ENCODE results near the gene FAM229A.

FAM229A gene

GRCh38 chr1:32346532-32347157, 15.6 kb downstream of the FAM229A start:
- no peak for DNase-seq

- DNase-seq = no peak
These were observed 16.9 kb downstream of the FAM229A start for GRCh38 chr1:32345289-32345827.

DNA sequence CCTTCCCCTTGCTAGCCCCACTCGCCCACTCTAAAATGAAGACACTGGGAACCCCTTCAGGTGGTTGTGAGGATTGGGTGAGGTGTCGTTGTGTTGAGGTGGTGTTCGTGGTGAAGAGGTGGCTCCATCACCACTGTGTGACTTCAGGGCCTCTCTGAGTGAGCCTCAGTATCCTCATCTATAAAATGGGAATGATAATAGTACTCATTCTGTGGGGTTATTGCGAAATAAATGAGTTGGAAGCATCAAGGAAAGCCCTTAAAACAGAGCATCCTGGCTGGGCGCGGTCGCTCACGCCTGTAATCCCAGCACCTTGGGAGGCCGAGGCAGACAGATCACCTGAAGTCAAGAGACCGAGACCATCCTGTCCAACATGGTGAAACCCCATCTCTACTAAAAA, 19.6 kb downstream of the FAM229A start:
- DNase-seq = no peak

- no peak for DNase-seq
These were observed 20.3 kb downstream of the FAM229A start for GRCh38 chr1:32341971-32342370.

- no peak for DNase-seq
These were observed 21.0 kb downstream of the FAM229A start for GRCh38 chr1:32341186-32341757.

DNA sequence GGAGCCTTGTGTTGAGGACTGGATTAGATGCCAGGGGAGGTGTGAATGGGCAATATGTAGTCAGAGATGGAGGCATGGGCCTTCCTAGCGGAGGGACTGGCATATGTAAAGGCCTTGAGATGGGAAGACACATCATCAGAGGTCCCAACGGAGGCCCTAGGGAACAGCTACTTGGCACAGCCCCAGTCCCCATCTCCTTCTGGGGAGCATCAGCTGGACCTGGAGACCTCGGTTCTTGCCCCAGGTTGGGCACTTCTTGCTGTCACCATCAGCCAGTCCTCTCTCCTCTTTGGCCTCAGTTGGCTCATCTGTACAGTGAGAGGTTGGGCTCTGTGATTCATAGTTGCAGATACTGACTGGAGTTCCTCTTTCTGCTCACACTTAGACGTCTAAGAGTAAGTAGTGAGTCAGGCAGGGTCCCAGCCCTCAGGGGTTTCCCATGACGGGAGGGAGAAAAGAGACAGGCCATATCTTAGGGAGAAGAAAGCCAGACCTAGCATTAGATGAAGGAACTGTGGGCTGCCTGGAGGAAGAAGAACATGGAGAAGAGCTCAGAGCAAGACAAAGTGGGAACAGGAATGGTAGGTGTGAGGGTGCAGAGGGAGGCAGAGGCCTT, 22.8 kb downstream of the FAM229A start:
- no peak for DNase-seq

DNA sequence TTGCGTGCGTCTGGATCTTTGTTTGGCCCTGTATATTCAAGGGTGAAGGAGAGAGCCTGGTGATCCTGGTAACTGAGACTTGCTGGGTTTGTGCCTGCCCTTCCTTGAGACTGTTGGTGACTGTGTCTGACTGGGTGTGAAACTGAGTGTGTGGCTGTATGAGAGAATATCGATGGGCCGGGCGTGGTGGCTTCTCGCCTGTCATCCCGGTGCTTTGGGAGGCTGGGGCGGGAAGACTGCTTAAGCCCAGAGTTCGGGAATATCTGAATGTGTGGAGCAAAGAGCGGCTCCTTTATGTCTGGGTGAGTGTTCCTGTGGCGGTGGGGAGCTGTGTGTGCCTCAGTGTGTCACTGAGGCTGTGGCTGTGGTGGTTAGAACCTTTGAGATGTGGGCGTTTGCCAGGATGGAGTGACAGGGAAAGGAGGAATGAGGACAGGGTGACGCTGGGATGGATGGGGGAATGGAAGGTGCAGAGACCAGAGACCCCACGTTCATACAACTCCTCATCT, 23.6 kb downstream of the FAM229A start:
- DNase-seq = no peak

GRCh38 chr1:32337855-32338636, 24.2 kb downstream of the FAM229A start:
- DNase-seq = no peak

DNA sequence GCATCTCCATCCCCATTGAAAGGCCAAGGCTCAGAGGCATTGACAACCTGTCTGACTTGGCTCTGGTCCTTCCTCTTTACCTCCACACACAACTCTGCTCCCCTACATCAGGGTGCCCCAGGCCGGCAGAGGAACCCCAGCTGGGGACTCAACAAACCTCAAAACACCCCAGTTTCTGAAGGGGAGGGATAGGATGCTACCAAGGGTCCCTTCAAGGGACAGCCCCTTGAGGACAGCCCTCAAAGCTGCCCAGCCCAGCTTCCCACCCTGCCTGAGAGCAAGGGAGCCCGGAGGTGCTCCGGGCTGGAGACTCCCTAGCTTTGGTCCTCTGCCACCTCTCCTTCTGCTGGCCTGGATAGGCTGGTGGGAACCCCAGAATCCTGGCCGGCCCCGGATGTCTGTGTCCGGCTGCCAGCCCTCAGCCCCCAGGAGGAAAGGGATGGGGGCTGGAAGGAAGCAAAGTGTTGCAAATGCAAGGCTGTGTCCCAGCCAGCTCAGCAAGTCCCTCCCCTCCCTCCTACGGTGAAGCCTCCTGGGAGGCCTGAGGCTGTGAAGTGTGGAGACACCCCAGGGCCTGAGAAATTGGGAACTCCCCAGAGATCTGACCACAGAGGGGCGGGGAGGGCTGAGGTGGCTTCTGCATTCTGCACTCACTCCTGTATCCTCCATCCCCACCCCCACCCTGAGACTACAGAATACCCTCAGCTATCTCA, 25.2 kb downstream of the FAM229A start:
- no peak for DNase-seq

DNA sequence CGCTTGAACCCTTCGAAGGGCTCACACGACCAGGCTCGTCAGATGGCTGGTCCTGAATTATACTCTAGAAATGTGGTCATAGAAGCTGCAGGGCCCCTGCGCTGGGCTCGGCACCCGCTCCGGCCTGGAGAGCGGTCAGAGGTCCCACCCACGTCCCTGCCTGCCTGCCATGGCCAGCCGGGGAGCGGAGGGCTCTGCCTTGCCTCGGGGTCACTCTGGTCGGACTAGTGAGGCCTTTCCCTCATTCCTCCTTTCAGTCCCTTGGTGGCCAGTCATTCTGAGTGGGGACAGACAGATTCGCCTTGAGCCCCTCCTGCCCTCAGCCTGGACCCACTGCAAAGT, 25.7 kb downstream of the FAM229A start:
- peak in 1 of 2 experiments; percentile 5 for DNase-seq

- DNase-seq = peak; percentile 8 to 29
These were observed 26.3 kb downstream of the FAM229A start, which contains the start of gene MARCKSL1 for GRCh38 chr1:32335790-32336590. Gene MARCKSL1 (minus strand): TSS chr1:32336233. CDS start chr1:32336033, 200 bp downstream.

GRCh38 chr1:32335535-32335789, 26.8 kb downstream of the FAM229A start:
- DNase-seq = no peak

- no peak for DNase-seq
These were observed 27.3 kb downstream of the FAM229A start for GRCh38 chr1:32334864-32335534.

- DNase-seq = no peak
These were observed 27.9 kb downstream of the FAM229A start for GRCh38 chr1:32334274-32334861.

DNA sequence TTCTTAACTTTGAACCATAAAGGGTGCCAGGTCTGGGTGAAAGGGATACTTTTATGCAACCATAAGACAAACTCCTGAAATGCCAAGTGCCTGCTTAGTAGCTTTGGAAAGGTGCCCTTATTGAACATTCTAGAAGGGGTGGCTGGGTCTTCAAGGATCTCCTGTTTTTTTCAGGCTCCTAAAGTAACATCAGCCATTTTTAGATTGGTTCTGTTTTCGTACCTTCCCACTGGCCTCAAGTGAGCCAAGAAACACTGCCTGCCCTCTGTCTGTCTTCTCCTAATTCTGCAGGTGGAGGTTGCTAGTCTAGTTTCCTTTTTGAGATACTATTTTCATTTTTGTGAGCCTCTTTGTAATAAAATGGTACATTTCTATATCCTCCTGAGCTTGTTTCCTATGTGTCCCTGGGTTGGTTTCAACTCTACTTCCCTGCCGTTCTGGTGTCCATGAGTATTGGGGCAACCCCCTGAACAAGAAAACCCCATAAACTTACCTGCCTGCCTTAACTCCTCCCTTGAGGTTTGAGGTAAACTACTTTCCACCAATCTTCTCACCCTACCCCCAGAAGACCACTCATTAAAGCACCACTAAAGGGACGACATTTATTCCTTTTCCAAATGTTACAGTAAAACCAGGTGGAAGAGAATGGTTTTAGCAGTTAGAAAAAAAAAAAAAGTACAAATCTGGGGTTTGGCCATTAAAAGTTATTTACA, 28.9 kb downstream of the FAM229A start:
- no peak for DNase-seq

GRCh38 chr1:32332290-32333079, 29.8 kb downstream of the FAM229A start:
- no peak for DNase-seq

GRCh38 chr1:32331549-32331948, 30.7 kb downstream of the FAM229A start:
- DNase-seq = no peak

DNA sequence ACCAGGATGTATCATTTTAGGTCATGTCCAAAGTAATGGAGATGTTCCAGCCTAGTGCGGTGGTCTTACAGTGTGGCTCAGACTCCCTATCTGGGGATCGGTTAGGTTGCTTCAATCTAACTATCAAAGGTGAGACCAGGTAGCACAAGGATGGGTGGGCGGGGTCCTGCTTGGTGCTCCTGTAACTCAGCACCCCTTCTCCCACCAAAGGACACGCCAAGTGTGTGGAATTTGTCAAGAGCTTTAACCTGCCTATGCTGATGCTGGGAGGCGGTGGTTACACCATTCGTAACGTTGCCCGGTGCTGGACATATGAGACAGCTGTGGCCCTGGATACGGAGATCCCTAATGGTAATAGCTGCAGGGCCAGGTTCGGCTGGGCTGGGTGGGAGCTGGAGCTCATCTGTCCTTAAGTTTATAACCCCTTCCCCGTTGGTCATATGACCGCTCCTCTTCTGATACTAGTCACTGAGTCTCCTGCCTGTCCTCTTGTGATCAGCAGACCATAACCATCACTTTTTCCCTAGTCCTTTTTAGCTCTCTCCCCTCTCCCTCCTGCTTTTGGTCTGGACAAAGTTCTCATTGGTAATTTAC, 31.6 kb downstream of the FAM229A start:
- no peak for DNase-seq

DNA sequence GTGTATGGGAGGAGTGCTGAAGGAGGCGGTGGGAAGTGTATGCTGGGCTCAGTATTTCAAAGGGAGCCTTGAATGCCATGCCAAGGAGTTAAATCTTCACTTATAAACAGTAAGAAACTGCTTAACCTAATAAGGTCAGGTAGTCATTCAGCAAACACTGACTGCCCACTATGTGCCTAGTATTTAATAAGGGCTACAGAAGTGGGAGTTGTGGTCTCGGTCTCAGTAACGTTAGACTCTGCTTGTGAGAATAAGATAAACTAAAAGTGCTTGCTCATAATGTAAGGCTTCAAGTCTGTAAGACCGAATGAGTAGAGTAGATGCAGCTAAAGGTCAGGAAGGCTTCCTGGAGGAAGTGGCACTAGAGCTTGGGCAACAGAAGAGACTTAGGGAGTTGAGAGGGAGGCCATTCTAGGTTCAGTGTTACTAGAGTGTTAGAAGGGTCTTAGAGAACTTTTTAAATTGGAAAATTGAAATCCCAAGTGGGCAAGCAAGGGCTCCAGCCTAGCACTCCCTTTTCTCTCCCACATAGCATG, 32.3 kb downstream of the FAM229A start:
- DNase-seq = no peak

Data from cerebellar nuclear complex (tissue), 1 donor.